GM12892 (cell line): ENCODE data around the gene EHBP1.

Experiments
- POLR2A ChIP-seq: IDR thresholded peaks from 2 replicates; pipeline ENCODE4 v1.6.1; 2011; ENCODE audit warnings: low read depth, low read length, control low read depth
- POLR2AphosphoS5 ChIP-seq: IDR thresholded peaks from 2 replicates; pipeline ENCODE4 v1.6.1; 2011; ENCODE audit warnings: low read depth, low read length, control low read depth

- no peak for TF ChIP-seq POLR2A
- no peak for TF ChIP-seq POLR2AphosphoS5
Measured at GRCh38 chr2:62711832-62712494, 6.5 kb downstream of the EHBP1 start.
